Natural killer cell (primary cell): ENCODE data around the gene TCP11. TPM values are rescaled to one million over a fixed set of nuclear protein-coding genes. Genes with fewer than 3 reads are reported as not detected.

Experiments used
- ATAC-seq, 3 donors: fragments of 150-1000 bp in 2 of 3; fragments of 200-7000 bp in 1 of 3; cut with Tn5 transposase; 1 replicate in 1 of 3; 2 replicates in 2 of 3; pipeline ENCODE4 v1.10.0; 2021; ENCODE audit warnings: mild to moderate bottlenecking in 2 of 3, moderate library complexity in 2 of 3
- DNase-seq, 2 donors: peaks; one replicate each; pipeline versions ENCODE4 v3.0.0 to v3.0.0-alpha.2; 2013 to 2021; ENCODE audit warnings: mixed read lengths in 1 of 2
- H3K27ac ChIP-seq: one replicate; pipeline ENCODE4 v1.5.1; 2013; ENCODE audit warnings: mild to moderate bottlenecking, low read length
- H3K27me3 ChIP-seq: one replicate; pipeline ENCODE4 v1.6.1; 2013; ENCODE audit warnings: low read length; ENCODE audit not compliant: control insufficient read depth, insufficient read depth
- H3K36me3 ChIP-seq: one replicate; pipeline ENCODE4 v1.6.1; 2013; ENCODE audit warnings: low read length; ENCODE audit not compliant: control insufficient read depth, insufficient read depth
- H3K4me1 ChIP-seq: one replicate; pipeline ENCODE4 v1.6.1; 2013; ENCODE audit warnings: low read length; ENCODE audit not compliant: control insufficient read depth, insufficient read depth
- H3K4me3 ChIP-seq: one replicate; pipeline ENCODE4 v1.5.1; 2013; ENCODE audit warnings: low read length
- H3K9me3 ChIP-seq: one replicate; pipeline ENCODE4 v1.6.1; 2013; ENCODE audit warnings: low read length; ENCODE audit not compliant: control insufficient read depth, insufficient read depth
- H3K27ac Mint-ChIP-seq, 2 donors: one replicate each; pipeline ENCODE4 v1.8.0; 2022; ENCODE audit warnings: mild to moderate bottlenecking in 2 of 2, mixed read lengths in 2 of 2, moderate library complexity in 1 of 2
- H3K27me3 Mint-ChIP-seq, 2 donors: one replicate each; pipeline ENCODE4 v1.8.0; 2022; ENCODE audit warnings: low read depth in 2 of 2, mixed read lengths in 2 of 2
- H3K36me3 Mint-ChIP-seq: one replicate; pipeline ENCODE4 v1.8.0; 2022; ENCODE audit warnings: mixed read lengths
- H3K4me1 Mint-ChIP-seq, 2 donors: one replicate each; pipeline ENCODE4 v1.8.0; 2022; ENCODE audit warnings: mixed read lengths in 2 of 2
- H3K4me3 Mint-ChIP-seq: one replicate; pipeline ENCODE4 v1.8.0; 2022; ENCODE audit warnings: mild to moderate bottlenecking, moderate library complexity, mixed read lengths
- H3K9me3 Mint-ChIP-seq, 2 donors: one replicate each; pipeline ENCODE4 v1.8.0; 2022; ENCODE audit warnings: mixed read lengths in 2 of 2
- CTCF ChIP-seq: fragments of 200-600 bp; IDR thresholded peaks from one replicate; pipeline ENCODE4 v1.8.0; 2022; ENCODE audit warnings: antibody characterized with exemption
- WGBS: methylation state at CpG from one replicate; pipeline ENCODE4 v1.1.7; 2013; ENCODE audit warnings: missing lambda C conversion rate; ENCODE audit not compliant: insufficient coverage; 5-methylcytosine and 5-hydroxymethylcytosine counted together
- intact Hi-C: fragments of 100-400 bp; cut with micrococcal nuclease; formaldehyde crosslinking; loops from one replicate; pipeline ENCODE4 v1.14.2; 2022
- total RNA-seq, 4 donors: library from RNA; stranded (reverse); fragments of 120-200 nt in 1 of 4; gene quantifications; one replicate each; pipeline versions ENCODE4 v1.2.3 to v1.2.4, GENCODE V29; 2013 to 2022

The TCP11 gene
- total RNA-seq, 3 donors from 2014 or later (not counting 1 experiment from before 2014, with no cell fraction given): not detected

GRCh38 chr6:35148167-35148741 lies 7.1 kb upstream of the TCP11 start:
- H3K9me3 ChIP-seq: no peaks in the 10 kb centered on the region
- H3K36me3 ChIP-seq: no peaks in the 10 kb centered on the region
- H3K4me3 ChIP-seq: no peak overlapping the region
- Mint-ChIP-seq H3K27ac (no peak overlapping the region), H3K36me3 (no peaks in the 10 kb centered on the region), H3K9me3 (no peaks in the 10 kb centered on the region), H3K4me1 (no peaks in the 10 kb centered on the region), H3K27me3 (peaks cover 4 to 8% of the 10 kb centered on the region in 2 donors), H3K4me3 (no peak overlapping the region)
- DNase-seq (no peak), ATAC-seq (peak in 1 of 3 donors; percentile 40)
- peaks cover 2% of the 10 kb centered on the region for H3K27me3 ChIP-seq
- H3K27ac ChIP-seq: no peak overlapping the region
- intact Hi-C loops: no loop called here
- WGBS: 81% methylated on average over 8 of the region's 8 CpGs
- H3K4me1 ChIP-seq: no peaks in the 10 kb centered on the region
- TF ChIP-seq CTCF: no peak

- no peak overlapping the region for H3K4me3 ChIP-seq
- H3K27ac Mint-ChIP-seq: no peak overlapping the region
- peaks cover 4 to 8% of the 10 kb centered on the region in 2 donors for H3K27me3 Mint-ChIP-seq
- peaks cover 2% of the 10 kb centered on the region for H3K27me3 ChIP-seq
- intact Hi-C loops: loop anchor here (2.0 kb wide), 2 partner anchors 57 to 93 kb away; no protein-coding TSS in a partner anchor
- H3K9me3 Mint-ChIP-seq: no peaks in the 10 kb centered on the region
- H3K9me3 ChIP-seq: no peaks in the 10 kb centered on the region
- no peak overlapping the region for H3K4me3 Mint-ChIP-seq
- no peak overlapping the region for H3K27ac ChIP-seq
- H3K4me1 ChIP-seq: no peaks in the 10 kb centered on the region
- no peaks in the 10 kb centered on the region for H3K36me3 ChIP-seq
- no peaks in the 10 kb centered on the region for H3K4me1 Mint-ChIP-seq
- TF ChIP-seq CTCF: no peak
- WGBS: 93% methylated on average over 3 of the region's 3 CpGs
- DNase-seq: no peak
- no peak for ATAC-seq
- H3K36me3 Mint-ChIP-seq: no peaks in the 10 kb centered on the region
Observed at GRCh38 chr6:35147486-35147885, 6.3 kb upstream of the TCP11 start.

GRCh38 chr6:35147026-35147425 lies 5.9 kb upstream of the TCP11 start:
- H3K4me1 ChIP-seq: no peaks in the 10 kb centered on the region
- Mint-ChIP-seq H3K4me3 (no peak overlapping the region), H3K36me3 (no peaks in the 10 kb centered on the region), H3K9me3 (no peaks in the 10 kb centered on the region), H3K27ac (no peak overlapping the region), H3K27me3 (peaks cover 4% of the 10 kb centered on the region in 2 donors), H3K4me1 (no peaks in the 10 kb centered on the region)
- no peak for TF ChIP-seq CTCF
- no peaks in the 10 kb centered on the region for H3K9me3 ChIP-seq
- H3K36me3 ChIP-seq: no peaks in the 10 kb centered on the region
- H3K4me3 ChIP-seq: no peak overlapping the region
- DNase-seq (no peak), ATAC-seq (no peak)
- 84% methylated on average over 3 of the region's 3 CpGs for WGBS
- intact Hi-C loops: loop anchor here (2.0 kb wide), 2 partner anchors 58 to 94 kb away; no protein-coding TSS in a partner anchor
- peaks cover 2% of the 10 kb centered on the region for H3K27me3 ChIP-seq
- no peak overlapping the region for H3K27ac ChIP-seq

GRCh38 chr6:35146453-35146852 lies 5.3 kb upstream of the TCP11 start:
- no peak overlapping the region for H3K4me3 ChIP-seq
- H3K36me3 ChIP-seq: no peaks in the 10 kb centered on the region
- no peak overlapping the region for H3K27ac Mint-ChIP-seq
- no peaks in the 10 kb centered on the region for H3K36me3 Mint-ChIP-seq
- H3K9me3 ChIP-seq: no peaks in the 10 kb centered on the region
- H3K27me3 ChIP-seq: peaks cover 2% of the 10 kb centered on the region
- TF ChIP-seq CTCF: no peak
- no peaks in the 10 kb centered on the region for H3K9me3 Mint-ChIP-seq
- no peak overlapping the region for H3K27ac ChIP-seq
- H3K4me3 Mint-ChIP-seq: no peak overlapping the region
- 73% methylated on average over 6 of the region's 6 CpGs for WGBS
- H3K4me1 Mint-ChIP-seq: peaks cover 0 to 4% of the 10 kb centered on the region in 2 donors
- no peaks in the 10 kb centered on the region for H3K4me1 ChIP-seq
- intact Hi-C loops: loop anchor here (2.0 kb wide), 2 partner anchors 58 to 94 kb away; no protein-coding TSS in a partner anchor
- peaks cover 0 to 6% of the 10 kb centered on the region in 2 donors for H3K27me3 Mint-ChIP-seq
- ATAC-seq: peak in 1 of 3 donors; percentile 36
- peak in 1 of 2 donors; percentile 35 for DNase-seq
